HG03439 (cell line): ENCODE data around the gene KIF17.

Source experiments
- ATAC-seq: cut with Tn5 transposase; IDR thresholded peaks from one replicate; pipeline ENCODE4 v1.9.1; 2021; ENCODE audit warnings: mild to moderate bottlenecking, moderate library complexity; ENCODE audit not compliant: unreplicated experiment

Gene KIF17

GRCh38 chr1:20717452-20718342, at the start of gene KIF17:
TSS of gene KIF17 (minus strand) at chr1:20718007. CDS start at chr1:20717706, 301 bp downstream.
- ATAC-seq = no peak

GRCh38 chr1:20767271-20767670, 49.5 kb upstream of the KIF17 start:
- ATAC-seq = no peak

GRCh38 chr1:20763417-20763816, 45.6 kb upstream of the KIF17 start:
- no peak for ATAC-seq

GRCh38 chr1:20760322-20760721, 42.5 kb upstream of the KIF17 start:
- ATAC-seq = no peak

GRCh38 chr1:20753589-20753988, 35.8 kb upstream of the KIF17 start:
- ATAC-seq = no peak

GRCh38 chr1:20751462-20751990, 33.7 kb upstream of the KIF17 start:
- no peak for ATAC-seq

GRCh38 chr1:20742671-20743070, 24.9 kb upstream of the KIF17 start:
- ATAC-seq = no peak

- no peak for ATAC-seq
These were observed 23.0 kb upstream of the KIF17 start for GRCh38 chr1:20740781-20741180.

GRCh38 chr1:20739225-20739624, 21.4 kb upstream of the KIF17 start:
- ATAC-seq = no peak

- ATAC-seq = no peak
These were observed 17.8 kb upstream of the KIF17 start for GRCh38 chr1:20735581-20736111.

GRCh38 chr1:20733360-20733975, 15.7 kb upstream of the KIF17 start:
- no peak for ATAC-seq

- ATAC-seq = peak; percentile 63
These were observed 15.0 kb upstream of the KIF17 start, which contains the start of gene SH2D5 for GRCh38 chr1:20732588-20733359. TSS of gene SH2D5 (minus strand) at chr1:20732703. CDS start at chr1:20728044, 4,659 bp downstream.

- peak; percentile 41 for ATAC-seq
These were observed 14.3 kb upstream of the KIF17 start for GRCh38 chr1:20732071-20732587.

GRCh38 chr1:20731057-20731991, 13.5 kb upstream of the KIF17 start:
- peak; percentile 3 for ATAC-seq

- no peak for ATAC-seq
These were observed 12.9 kb upstream of the KIF17 start for GRCh38 chr1:20730690-20731056.

GRCh38 chr1:20729990-20730689, 12.3 kb upstream of the KIF17 start:
- ATAC-seq = no peak

GRCh38 chr1:20729155-20729931, 11.5 kb upstream of the KIF17 start:
- ATAC-seq = no peak
